Lower lobe of right lung (tissue), 2 donors: ENCODE measurements around the gene BPIFB6. TPM values are rescaled to one million over a fixed set of nuclear protein-coding genes. Genes with fewer than 3 reads are reported as not detected.

ENCODE experiments used
- ATAC-seq, 2 donors: fragments of 200-7000 bp; cut with Tn5 transposase; one replicate each; pipeline ENCODE4 v1.9.1; 2020 to 2022; ENCODE audit warnings: mild to moderate bottlenecking in 2 of 2, moderate library complexity in 2 of 2
- DNase-seq: peaks from one replicate; pipeline ENCODE4 v3.0.0-alpha.2; 2020
- H3K27ac ChIP-seq: fragments of 200-600 bp; one replicate; pipeline ENCODE4 v1.8.0; 2022
- H3K27me3 ChIP-seq: fragments of 200-600 bp; one replicate; pipeline ENCODE4 v1.8.0; 2022; ENCODE audit warnings: low read depth
- H3K36me3 ChIP-seq: fragments of 200-600 bp; one replicate; pipeline ENCODE4 v1.8.0; 2022; ENCODE audit warnings: mild to moderate bottlenecking
- H3K4me1 ChIP-seq: fragments of 200-600 bp; one replicate; pipeline ENCODE4 v1.8.0; 2022
- H3K4me3 ChIP-seq: fragments of 200-600 bp; one replicate; pipeline ENCODE4 v1.8.0; 2022; ENCODE audit warnings: mild to moderate bottlenecking
- H3K9me3 ChIP-seq: fragments of 200-600 bp; one replicate; pipeline ENCODE4 v1.8.0; 2022
- intact Hi-C: fragments of 100-400 bp; cut with DNase I; formaldehyde crosslinking; loops from one replicate; pipeline ENCODE4 v1.11.0; 2022
- total RNA-seq: library from RNA; stranded (reverse); fragmentation: NEBNext Ultra II Directional; extraction: Animal tissue kit (Norgen Biotek cat#: 25700); gene quantifications from one replicate; pipeline ENCODE4 v1.2.1, GENCODE V29; 2021
- TF ChIP-seq, protein P1 (sequence below): fragments of 200-600 bp; IDR thresholded peaks from one replicate; pipeline ENCODE4 v1.8.0; 2022; ENCODE audit warnings: antibody characterized with exemption, mild to moderate bottlenecking
- donor health status: DM: no; HTN: yes; CAD: no; lungs with severe emphysema.

The BPIFB6 gene
- total RNA-seq, 1 donor from 2014 or later, result not detected

DNA sequence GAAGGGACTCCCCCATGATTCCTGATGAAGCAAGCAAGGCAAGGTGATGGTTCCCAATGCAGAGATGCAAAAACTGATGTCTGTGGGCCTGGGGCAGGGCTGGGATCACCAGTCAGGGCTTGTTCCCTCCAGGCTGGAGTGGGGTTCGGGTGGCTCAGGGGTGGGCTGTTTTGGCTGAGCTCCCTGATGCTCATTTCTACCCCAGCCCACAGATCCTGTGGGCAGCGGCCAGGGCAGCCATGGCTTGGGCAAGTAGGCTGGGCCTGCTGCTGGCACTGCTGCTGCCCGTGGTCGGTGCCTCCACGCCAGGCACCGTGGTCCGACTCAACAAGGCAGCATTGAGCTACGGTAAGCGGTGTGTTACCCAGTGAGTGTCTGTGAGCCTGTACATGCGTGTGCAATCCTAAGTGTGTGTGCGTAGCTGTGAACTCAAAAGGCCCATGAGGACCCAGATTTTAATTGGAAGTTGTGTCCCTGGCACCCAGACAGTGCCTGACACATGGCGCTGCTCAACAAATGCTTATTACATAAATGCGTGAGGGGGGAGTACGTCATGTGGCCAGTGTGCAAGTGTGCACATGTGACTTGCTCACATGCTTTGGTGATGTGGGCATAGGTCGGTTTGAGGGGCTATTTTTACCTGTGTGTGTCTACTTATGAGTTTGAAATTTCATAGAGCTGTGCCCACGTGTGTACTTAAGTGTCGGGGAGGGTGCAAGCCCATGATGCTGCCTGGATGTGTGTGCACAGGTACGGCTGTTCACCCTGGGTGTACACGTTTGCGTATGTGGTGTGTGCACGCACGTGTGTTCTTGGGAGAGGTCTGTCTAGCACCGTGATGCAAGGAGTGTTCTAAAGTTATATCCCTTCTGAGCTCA, 22.9 kb upstream of the BPIFB6 start:
- Histone ChIP-seq H3K27me3 (no peaks in the 10 kb centered on the region), H3K4me3 (no peak overlapping the region), H3K9me3 (peaks cover 5% of the 10 kb centered on the region), H3K4me1 (no peaks in the 10 kb centered on the region), H3K27ac (no peak overlapping the region), H3K36me3 (no peaks in the 10 kb centered on the region)
- DNase-seq (no peak), ATAC-seq (no peak)
- TF ChIP-seq, protein P1, sequence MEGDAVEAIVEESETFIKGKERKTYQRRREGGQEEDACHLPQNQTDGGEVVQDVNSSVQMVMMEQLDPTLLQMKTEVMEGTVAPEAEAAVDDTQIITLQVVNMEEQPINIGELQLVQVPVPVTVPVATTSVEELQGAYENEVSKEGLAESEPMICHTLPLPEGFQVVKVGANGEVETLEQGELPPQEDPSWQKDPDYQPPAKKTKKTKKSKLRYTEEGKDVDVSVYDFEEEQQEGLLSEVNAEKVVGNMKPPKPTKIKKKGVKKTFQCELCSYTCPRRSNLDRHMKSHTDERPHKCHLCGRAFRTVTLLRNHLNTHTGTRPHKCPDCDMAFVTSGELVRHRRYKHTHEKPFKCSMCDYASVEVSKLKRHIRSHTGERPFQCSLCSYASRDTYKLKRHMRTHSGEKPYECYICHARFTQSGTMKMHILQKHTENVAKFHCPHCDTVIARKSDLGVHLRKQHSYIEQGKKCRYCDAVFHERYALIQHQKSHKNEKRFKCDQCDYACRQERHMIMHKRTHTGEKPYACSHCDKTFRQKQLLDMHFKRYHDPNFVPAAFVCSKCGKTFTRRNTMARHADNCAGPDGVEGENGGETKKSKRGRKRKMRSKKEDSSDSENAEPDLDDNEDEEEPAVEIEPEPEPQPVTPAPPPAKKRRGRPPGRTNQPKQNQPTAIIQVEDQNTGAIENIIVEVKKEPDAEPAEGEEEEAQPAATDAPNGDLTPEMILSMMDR, result no peak
- intact Hi-C loops, result no loop called here

DNA sequence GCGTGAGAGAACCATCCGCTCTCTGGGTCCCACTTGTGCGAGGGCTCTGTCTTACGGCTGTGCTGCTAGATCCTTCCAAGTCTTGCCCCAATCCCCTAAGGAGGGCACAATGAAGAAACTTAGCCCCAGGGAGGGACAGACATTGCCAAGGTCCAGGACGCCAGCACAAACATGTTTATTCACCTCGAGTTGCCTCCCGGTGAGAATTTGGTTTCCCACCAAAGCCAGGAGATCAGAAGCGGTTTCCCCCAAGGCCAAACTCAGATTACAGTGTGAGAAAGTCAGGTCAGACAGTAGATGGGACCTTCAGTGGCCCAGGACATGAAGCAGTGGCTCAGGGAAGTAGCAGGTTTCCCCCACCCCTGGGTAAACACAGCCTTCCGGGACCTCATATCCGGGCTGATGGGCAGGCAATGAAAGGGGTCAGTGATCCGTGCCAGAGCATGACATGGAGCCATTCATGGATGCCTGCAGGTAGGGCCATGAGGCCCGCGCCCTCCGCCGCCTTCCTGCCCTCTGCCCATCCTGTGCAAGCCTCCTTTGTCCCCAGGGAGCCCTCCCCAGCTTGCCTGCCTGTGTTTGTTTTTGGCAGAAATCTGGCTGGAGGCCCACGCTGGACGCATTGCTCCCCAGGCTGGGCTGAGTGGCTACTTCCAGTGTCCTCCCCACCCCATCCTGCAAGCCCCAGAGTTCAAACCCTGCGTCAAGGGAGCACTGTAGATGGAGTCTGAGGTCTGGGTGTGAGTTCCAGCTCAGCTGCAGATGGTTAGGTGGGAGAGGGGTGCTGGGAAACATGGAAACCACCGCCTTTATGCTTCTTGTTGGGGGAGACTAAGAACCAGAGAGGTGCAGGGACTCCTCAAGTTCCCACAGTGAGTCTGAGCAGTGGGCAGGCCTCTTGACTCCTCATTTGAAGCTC, 22.0 kb upstream of the BPIFB6 start:
- Histone ChIP-seq H3K36me3 (no peaks in the 10 kb centered on the region), H3K9me3 (peaks cover 5% of the 10 kb centered on the region), H3K27ac (no peak overlapping the region), H3K27me3 (no peaks in the 10 kb centered on the region), H3K4me3 (no peak overlapping the region), H3K4me1 (no peaks in the 10 kb centered on the region)
- DNase-seq, result no peak
- intact Hi-C loops, result no loop called here
- TF ChIP-seq, protein P1, result no peak
- ATAC-seq, result no peak

DNA sequence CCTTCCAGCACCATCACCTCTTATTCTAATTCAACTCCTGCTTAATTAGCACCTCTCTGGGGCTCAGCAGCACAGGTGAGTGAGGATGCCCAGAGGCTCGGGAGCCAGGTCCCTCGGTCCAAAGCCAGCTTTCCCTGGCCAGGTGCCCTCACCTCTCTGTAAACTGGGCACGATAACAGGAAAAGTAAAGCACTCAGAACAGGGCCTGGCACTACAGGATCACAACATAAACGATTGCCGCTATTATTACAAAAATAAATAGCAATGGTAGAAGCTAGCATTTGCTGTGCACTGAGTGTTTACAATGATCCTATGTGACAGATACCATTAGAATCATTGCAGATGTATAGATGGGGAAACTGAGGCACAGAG, 21.3 kb upstream of the BPIFB6 start:
- intact Hi-C loops, result no loop called here
- Histone ChIP-seq H3K27me3 (no peaks in the 10 kb centered on the region), H3K27ac (no peak overlapping the region), H3K9me3 (peaks cover 4% of the 10 kb centered on the region), H3K4me1 (no peaks in the 10 kb centered on the region), H3K4me3 (no peak overlapping the region), H3K36me3 (no peaks in the 10 kb centered on the region)
- TF ChIP-seq, protein P1, result no peak
- DNase-seq, result no peak
- ATAC-seq, result no peak

DNA sequence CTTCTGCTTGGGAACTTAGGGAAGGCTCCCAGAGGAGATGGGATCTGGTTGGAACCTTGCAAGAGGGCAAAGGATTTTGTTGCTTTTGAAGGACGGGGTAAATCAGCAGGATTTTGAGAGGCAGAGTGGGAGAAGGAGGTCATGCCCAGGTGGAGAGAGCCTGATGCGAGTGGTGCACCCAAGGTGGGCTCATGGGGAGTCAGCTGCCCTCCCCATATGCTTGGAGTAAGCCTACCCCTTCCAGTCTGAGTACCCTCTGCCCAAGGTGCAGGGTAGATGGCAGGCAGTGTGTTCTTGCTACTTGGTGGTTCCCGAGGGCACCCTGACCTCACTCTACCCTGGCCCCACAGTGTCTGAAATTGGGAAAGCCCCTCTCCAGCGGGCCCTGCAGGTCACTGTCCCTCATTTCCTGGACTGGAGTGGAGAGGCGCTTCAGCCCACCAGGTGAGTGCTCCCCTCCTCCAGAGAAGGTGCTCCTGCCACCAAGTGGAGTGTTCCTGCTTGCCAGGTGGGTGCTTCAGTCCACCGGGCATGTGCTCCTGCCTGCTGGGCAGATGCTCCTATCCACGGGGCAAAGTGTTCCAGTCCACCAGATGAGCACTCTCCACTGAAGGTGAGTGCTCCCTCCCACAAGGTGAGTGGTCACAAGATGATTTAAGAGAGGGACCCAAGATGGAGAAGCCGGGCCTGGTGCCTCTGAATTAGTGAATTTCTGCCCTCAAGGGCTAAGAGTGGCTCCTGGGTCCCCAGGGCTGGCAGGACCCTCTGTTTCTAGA, 20.6 kb upstream of the BPIFB6 start:
- Histone ChIP-seq H3K4me3 (no peak overlapping the region), H3K36me3 (no peaks in the 10 kb centered on the region), H3K27ac (no peak overlapping the region), H3K4me1 (no peaks in the 10 kb centered on the region), H3K9me3 (no peaks in the 10 kb centered on the region), H3K27me3 (no peaks in the 10 kb centered on the region)
- intact Hi-C loops, result no loop called here
- TF ChIP-seq, protein P1, result no peak
- DNase-seq, result no peak
- no peak for ATAC-seq
